Upper lobe of left lung (tissue), 4 donors: ENCODE measurements around the gene FCN3.

Source experiments
- CTCF ChIP-seq, 6 experiments: fragments of 450-650 bp in 4 of 6; fragments of 200-600 bp in 2 of 6; sonication (generic) in 2 of 6; IDR thresholded peaks; one replicate each; pipeline ENCODE4 v1.5.1; 2016 to 2019; ENCODE audit warnings: antibody characterized with exemption in 6 of 6
- POLR2A ChIP-seq, 4 donors: fragments of 450-650 bp; IDR thresholded peaks; one replicate each; pipeline ENCODE4 v1.5.1; 2016 to 2017; ENCODE audit warnings: antibody characterized with exemption in 4 of 4, mild to moderate bottlenecking in 2 of 4
- POLR2AphosphoS5 ChIP-seq, 2 donors: sonication (generic); formaldehyde crosslinking; IDR thresholded peaks; one replicate each; pipeline ENCODE4 v1.5.1; 2017; ENCODE audit warnings: antibody characterized with exemption in 2 of 2

- TF ChIP-seq CTCF (IDR thresholded peaks at IDR 0.05) (no peak), POLR2A (IDR thresholded peaks at IDR 0.05) (no peak), POLR2AphosphoS5 (IDR thresholded peaks at IDR 0.05) (peak; percentile 29 to 62)
Observed at GRCh38 chr1:27418326-27419185, 43.9 kb upstream of the FCN3 start.
